ENCODE data around the gene AEN. TPM values are rescaled to one million over a fixed set of nuclear protein-coding genes. Genes with fewer than 3 reads are reported as not detected.

Gene AEN
- total RNA-seq, 2 experiments from 2014 or later: 92.9 to 94.3 TPM

DNA sequence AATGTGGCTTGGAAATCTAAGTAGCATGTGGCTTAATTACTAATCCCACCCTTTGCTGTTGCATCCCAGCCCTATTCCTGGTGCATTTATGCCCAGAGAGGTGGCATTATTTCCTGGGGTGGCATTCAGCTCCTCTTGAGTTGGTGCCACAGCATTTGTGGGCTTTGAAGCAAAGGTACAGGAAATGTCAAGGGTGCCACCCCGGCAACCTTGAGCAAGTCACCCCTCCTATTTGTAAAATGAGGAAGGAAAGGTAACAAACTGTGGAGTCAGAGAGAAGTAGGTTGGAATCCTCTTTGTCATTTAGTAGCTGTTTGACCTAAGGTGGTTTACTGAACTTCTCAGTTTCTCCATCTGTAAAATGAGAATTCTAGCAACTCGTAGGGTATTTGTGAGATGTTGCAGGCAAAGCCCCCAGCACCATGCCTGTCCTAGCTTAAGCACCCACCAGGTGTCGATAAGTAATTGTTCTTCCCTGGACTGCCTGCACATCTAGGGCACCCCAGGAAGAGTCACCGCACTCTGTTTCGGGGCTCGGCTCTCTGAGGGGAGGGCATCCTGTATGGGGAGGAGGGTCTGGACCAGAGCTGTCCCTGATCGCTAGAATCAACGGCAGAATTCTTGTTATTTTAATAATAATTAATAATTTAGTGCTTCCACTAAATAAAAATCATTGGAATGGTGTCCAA lies 34.8 kb downstream of the AEN start:
- CTCF ChIA-PET: interaction anchor here (1.2 kb wide), 2 partner anchors 17 to 31 kb away, joined by 3 read pairs; partner anchors contain the start of gene ISG20
- POLR2A ChIA-PET: interaction anchor here (1.5 kb wide), 1 partner anchor 17 kb away, joined by 5 read pairs; the partner anchor contains the start of gene ISG20

GRCh38 chr15:88656760-88657221 lies 35.7 kb downstream of the AEN start:
- ChIA-PET CTCF (interaction anchor here (1.1 to 1.6 kb wide), 2 partner anchors 9 to 514 kb away, joined by 4 read pairs; no protein-coding TSS in a partner anchor), POLR2A (interaction anchor here (1.5 kb wide), 1 partner anchor 18 kb away, joined by 5 read pairs; the partner anchor contains the start of gene ISG20)

GRCh38 chr15:88657326-88658069 lies 36.4 kb downstream of the AEN start:
- ChIA-PET CTCF (interaction anchor here (0.8 to 1.6 kb wide), 4 partner anchors 9 to 514 kb away, joined by 3 to 4 read pairs (median 4); partner anchors contain the start of genes MRPL46 and MRPS11), POLR2A (interaction anchor here (1.5 kb wide), 1 partner anchor 19 kb away, joined by 5 read pairs; the partner anchor contains the start of gene ISG20)

GRCh38 chr15:88658070-88658965 lies 37.2 kb downstream of the AEN start:
- POLR2A ChIA-PET: no interaction called here
- CTCF ChIA-PET: interaction anchor here (0.8 to 1.6 kb wide), 4 partner anchors 10 to 191 kb away, joined by 3 to 4 read pairs (median 3); partner anchors contain the start of genes MRPL46 and MRPS11

GRCh38 chr15:88658972-88659931 lies 38.1 kb downstream of the AEN start:
- CTCF ChIA-PET: interaction anchor here (1.1 to 1.4 kb wide), 2 partner anchors 15 to 38 kb away, joined by 3 read pairs; no protein-coding TSS in a partner anchor
- POLR2A ChIA-PET: no interaction called here

GRCh38 chr15:88661041-88661700 lies 40.0 kb downstream of the AEN start:
- CTCF ChIA-PET: interaction anchor here (1.1 kb wide), 1 partner anchor 37 kb away, joined by 3 read pairs; no protein-coding TSS in a partner anchor
- POLR2A ChIA-PET: no interaction called here

DNA sequence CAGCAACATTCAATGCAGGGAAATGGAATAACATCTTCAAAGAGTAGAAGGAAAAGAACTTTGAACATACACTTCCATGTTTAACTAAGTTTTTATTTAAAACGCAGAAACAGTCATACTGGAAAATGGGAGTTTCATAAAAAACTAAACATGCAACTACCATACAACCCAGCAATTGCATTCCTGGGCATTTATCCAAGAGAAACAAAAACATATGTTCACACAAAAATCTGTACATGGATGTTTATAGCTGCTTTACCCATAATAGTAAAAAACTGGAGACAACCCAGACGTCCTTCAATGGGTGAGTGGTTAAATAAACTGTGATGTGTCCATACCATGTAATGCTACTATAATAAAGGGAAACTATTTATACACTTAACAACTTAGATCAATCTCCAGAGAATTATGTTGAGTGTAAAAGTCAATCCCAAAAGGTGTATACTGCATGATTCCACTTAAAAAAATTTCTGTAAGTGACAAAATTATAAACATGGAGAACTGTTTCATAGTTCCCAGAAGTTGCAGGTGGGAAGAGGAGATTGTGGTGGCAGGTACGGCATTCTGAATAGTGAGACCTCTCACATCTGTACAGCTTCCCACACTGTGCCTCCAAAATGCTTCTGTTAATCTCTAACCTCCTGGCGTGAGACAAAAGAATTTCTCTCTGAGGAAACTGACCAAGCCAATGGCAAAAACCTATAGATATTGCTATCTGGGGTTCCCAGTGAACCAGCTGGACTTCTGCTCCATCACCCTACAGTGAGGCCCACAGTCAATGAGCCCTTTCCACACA lies 40.8 kb downstream of the AEN start:
- POLR2A ChIA-PET: no interaction called here
- CTCF ChIA-PET: interaction anchor here (1.1 kb wide), 1 partner anchor 38 kb away, joined by 3 read pairs; no protein-coding TSS in a partner anchor

- CTCF ChIA-PET: interaction anchor here (1.4 to 2.7 kb wide), 4 partner anchors 9 to 39 kb away, joined by 3 to 11 read pairs (median 6); no protein-coding TSS in a partner anchor
- POLR2A ChIA-PET: no interaction called here
Observed at GRCh38 chr15:88663141-88663621, 42.0 kb downstream of the AEN start.

DNA sequence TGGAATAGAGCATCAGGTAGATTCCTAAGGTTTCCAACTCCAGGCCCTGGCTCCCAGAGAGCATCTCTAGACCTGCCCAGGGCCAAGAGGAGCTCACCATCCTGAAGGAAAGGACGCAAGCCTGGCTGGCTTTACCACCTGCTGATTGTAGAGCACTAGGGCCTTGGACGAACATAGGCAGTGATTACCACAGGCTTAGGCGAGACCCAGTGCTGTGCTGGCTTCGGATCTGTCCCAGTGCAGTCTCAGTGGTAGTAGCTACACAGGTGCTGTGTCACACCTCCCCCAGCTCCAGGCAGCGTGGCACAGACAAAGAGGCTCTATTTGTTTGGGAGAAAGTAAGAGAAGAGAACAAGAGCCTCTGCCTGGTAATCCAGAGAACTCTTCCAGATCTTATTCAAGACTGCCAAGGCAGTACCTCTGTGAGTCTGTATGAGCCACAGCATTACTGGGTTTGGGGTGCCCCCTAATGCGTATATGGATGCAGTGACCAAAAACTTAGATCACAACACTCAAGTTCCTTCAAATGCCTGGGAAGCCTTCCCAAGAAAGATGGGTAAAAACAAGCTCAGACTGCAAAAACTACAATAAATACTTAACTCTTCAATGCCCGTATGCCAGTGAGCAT lies 43.1 kb downstream of the AEN start:
- POLR2A ChIA-PET: no interaction called here
- CTCF ChIA-PET: interaction anchor here (0.9 to 2.7 kb wide), 6 partner anchors 10 to 102 kb away, joined by 3 to 11 read pairs (median 4); no protein-coding TSS in a partner anchor

DNA sequence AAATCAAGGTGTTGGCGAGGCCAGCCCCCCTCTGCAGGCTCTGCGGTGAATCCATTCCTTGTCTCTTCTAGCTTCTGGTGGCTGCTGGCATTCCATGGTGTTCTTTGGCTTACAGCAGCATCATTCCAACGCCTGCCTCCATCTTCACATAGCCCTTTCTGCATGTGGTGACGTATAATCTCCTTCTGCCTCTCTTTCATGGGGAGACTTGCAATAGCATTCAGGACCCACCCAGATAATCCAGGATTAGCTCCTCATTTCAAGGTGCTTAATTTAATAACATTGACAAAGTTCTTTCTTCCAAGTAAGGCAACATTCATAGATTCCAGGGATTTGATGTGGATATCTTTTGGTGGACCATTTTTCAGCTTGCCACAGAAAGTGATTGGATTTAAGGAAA lies 53.5 kb downstream of the AEN start:
- ChIA-PET POLR2A (no interaction called here), CTCF (no interaction called here)

DNA sequence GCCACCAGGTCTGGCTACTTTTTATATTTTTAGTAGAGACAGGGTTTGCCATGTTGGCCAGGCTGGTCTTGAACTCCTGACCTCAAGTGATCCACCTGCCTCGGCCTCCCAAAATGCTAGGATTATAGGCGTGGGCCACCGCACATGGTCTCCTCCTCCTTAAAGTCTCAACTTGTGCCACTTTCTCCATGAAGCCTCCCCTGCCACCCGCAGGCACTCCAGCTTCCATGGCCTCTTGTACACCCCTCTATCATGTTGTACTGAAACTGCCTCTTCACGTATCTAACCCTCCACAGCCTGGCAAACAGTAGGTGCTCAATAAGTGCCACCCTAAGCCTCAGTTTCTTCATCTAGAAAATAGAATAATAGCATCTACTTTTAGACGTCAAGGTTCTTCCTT lies 57.6 kb downstream of the AEN start:
- CTCF ChIA-PET: no interaction called here
- POLR2A ChIA-PET: no interaction called here

DNA sequence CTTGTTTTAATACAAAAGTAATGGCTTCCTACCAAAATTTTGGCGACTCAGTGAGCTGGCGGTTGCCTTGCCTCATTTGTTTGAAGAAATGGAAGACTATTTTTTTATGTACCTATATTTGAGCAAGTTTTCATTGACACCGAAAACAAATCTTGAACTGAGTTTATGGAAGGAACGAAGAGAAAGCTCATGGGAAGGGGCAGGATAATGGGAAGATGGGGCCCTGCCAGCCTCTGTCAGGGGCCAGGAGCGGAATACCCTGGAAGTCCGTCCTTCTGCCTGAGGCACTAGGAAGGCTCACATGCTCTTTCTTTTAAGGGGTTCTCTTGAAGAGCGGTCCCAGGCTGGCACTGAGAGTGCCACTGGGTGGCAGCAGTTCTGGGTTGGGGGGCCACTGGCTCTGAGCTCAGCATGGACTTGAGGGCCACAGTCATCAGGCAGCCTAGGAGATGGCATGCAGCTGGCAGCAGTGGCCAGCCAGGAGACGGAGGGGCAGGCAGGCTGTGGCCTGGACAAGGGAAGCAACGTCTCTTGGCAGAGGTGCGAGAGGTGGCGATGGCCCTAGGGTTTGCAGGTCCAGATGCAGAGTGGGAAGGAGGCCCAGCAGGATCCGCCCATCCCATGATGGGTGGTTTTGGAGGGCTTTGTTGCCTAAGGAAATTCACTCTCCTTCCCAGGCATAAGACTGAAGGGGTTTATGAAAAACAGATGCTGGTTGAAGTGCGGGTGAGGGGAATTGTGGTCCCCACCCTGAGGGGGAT lies 59.3 kb downstream of the AEN start:
- CTCF ChIA-PET: no interaction called here
- POLR2A ChIA-PET: no interaction called here

GRCh38 chr15:88681610-88682221 lies 60.6 kb downstream of the AEN start:
- ChIA-PET POLR2A (no interaction called here), CTCF (no interaction called here)

All from activated CD8-positive, alpha-beta memory T cell treated with anti-CD3 and anti-CD28 coated beads for 36 hours (primary cell).